GM12864 (cell line): ENCODE data around the gene INSC.

Experiments used
- DNase-seq: peaks from one replicate; pipeline ENCODE4 v3.0.0-alpha.2; 2011; ENCODE audit warnings: low read depth
- H3K4me3 ChIP-seq: 2 replicates; pipeline ENCODE4 v1.5.1; 2011; ENCODE audit warnings: mild to moderate bottlenecking, low read depth, low read length, control low read depth
- TF ChIP-seq, protein P1 (sequence below): IDR thresholded peaks from 2 replicates; pipeline ENCODE4 v1.5.1; 2011; ENCODE audit warnings: low read depth, mild to moderate bottlenecking, moderate library complexity, low read length, control low read depth, inconsistent platforms; ENCODE audit errors: missing control alignments

The INSC gene

DNA sequence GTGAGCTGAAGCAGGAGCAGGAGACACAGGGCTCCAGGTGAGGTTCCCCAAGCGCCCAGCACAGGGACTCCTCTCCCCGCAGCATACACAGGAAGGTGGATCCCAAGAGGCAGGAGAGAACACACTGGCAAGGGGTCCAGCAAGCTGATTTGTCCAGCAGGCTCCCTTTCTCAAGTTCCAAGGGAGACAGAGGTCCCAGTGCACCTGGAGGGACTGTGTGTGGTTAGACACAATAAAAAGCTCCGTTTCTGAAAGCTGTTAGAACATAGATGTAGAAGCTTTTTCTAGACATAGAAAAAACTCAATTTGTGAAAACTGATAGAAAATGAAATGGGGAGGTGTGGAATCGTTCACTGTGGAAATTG, 39.6 kb upstream of the INSC start:
- H3K4me3 ChIP-seq: no peak overlapping the region
- TF ChIP-seq, protein P1, sequence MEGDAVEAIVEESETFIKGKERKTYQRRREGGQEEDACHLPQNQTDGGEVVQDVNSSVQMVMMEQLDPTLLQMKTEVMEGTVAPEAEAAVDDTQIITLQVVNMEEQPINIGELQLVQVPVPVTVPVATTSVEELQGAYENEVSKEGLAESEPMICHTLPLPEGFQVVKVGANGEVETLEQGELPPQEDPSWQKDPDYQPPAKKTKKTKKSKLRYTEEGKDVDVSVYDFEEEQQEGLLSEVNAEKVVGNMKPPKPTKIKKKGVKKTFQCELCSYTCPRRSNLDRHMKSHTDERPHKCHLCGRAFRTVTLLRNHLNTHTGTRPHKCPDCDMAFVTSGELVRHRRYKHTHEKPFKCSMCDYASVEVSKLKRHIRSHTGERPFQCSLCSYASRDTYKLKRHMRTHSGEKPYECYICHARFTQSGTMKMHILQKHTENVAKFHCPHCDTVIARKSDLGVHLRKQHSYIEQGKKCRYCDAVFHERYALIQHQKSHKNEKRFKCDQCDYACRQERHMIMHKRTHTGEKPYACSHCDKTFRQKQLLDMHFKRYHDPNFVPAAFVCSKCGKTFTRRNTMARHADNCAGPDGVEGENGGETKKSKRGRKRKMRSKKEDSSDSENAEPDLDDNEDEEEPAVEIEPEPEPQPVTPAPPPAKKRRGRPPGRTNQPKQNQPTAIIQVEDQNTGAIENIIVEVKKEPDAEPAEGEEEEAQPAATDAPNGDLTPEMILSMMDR: no peak
- DNase-seq: no peak

DNA sequence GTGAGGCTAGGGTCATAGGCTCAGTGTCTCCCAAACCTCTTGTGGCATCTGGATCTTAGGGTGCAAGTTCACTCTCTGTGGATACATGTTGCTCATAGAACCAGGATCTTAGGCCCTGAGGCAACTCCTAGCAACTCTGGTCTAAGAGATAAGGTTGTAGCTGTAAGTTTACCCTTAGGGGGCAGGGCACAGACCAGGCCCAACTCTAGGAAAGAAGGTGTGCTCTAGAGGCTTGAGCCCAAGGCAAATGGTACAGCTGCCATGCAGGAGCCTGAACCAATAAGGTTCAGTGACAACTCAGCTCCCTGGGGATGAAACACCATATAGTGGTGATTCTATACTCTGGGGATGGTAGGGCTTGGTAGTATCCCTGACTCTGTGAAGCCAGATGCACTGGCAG, 23.5 kb upstream of the INSC start:
- H3K4me3 ChIP-seq: no peak overlapping the region
- TF ChIP-seq, protein P1: no peak
- no peak for DNase-seq

DNA sequence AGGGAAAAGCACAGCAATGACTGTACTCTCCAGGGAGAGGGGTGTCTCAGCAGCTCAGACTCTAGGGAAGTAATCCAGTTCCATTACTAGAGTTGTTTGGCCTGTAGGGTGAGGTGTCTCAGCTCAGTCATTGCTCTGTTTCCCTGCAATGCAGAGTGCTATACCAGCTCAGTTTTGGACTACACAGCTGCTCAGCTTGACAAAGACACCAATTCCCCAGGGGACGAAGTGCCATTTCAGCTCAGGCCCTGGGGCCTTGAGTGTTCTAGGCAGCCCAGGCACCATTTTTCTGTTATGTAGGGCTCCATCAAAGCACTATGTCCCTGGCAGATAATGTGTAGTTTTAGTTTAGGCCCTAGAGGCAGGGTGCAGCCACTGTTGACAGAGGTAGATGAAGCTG, 23.1 kb upstream of the INSC start:
- DNase-seq: no peak
- no peak overlapping the region for H3K4me3 ChIP-seq
- TF ChIP-seq, protein P1: no peak

DNA sequence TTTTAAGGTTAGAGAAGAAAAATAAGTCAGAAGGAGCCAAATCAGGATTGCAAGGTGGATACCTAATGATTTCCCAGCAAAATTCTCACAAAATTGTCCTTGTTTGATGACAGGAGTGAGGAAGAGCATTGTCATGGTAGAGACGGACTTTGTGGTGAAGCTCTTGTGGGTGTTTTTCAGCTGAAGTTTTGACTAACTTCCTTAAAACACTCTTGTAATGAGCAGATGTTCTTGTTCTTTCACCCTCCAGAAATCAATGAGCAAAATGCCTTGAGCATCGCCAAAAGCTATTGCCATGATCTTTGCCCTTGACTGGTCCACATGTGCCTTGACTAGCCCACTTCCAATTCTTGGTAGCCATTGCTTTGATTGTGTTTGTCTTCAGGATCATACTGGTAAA, 21.3 kb upstream of the INSC start:
- no peak for DNase-seq
- TF ChIP-seq, protein P1: no peak

DNA sequence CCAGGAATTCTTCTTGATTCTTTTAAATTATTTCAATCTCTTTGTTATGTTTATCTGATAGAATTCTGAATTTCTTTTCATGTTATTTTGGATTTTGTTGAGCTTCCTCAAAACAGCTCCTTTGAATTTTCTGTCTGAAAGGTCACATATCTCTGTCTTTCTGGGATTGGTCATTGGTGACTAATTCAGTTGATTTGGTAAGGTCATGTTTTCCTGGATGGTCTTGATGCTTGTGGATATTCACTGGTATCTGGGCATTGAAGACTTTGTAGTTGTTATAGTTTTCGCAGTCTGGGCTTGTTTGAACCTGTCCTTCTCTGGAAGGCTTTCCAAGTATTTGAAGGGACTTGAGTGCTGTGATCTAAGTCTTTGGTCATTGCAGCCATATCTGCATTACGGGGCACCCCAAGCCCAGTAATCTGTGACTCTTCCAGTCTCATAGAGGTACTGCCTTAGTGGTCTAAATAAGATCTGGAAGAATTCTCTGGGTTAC, 18.9 kb upstream of the INSC start:
- TF ChIP-seq, protein P1: no peak

More for the DNA sequence above, 21.3 kb upstream of the INSC start:
- no peak overlapping the region for H3K4me3 ChIP-seq

DNA sequence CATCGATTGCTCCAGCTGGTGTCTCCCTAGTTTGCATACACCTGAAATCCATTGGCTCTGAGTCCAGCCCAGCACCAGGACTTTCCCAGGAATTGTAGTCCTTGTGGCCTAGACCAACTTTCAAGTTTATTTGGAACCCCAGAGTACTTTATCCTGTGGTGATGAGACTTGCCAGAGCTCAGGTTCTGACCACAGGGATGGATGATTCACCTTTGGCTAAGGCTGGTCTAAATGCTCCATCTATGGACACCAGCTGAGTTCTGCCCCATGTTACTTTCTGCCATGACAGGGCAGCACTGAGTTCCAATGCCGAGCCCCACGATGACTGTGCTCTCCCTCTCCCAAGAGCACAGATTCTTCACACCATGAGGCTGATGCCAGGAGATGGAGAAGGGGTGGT, 17.3 kb upstream of the INSC start:
- no peak overlapping the region for H3K4me3 ChIP-seq
- DNase-seq: no peak
- TF ChIP-seq, protein P1: no peak

More for the DNA sequence above, 18.9 kb upstream of the INSC start:
- no peak overlapping the region for H3K4me3 ChIP-seq
- DNase-seq: no peak

DNA sequence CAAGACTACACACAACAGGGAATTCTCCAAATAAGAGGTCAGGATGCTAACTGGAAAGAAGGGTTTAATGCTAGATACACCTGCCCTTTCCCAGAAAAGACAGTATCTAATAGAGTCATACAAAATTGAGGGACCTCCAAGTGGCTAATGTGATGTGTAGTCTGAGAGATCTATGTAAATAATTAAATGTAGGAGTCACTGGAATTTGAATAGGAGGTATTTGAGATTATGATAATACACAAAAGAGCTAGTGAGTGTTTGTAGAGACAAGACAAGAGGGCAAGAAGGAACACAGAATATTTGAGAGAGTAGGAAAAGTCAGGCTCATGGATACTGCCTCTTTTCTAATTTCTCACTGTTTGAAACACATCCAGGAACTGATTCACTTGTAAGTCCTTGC, 15.5 kb upstream of the INSC start:
- TF ChIP-seq, protein P1: no peak
- DNase-seq: no peak
- H3K4me3 ChIP-seq: no peak overlapping the region
